Astrocyte of the cerebellum (primary cell): Measurements from ENCODE around the gene DNAH17.
"Not testable (repeated sequence)": the region's sequence is repeated elsewhere in the genome, so short reads cannot be mapped to it uniquely, and the experiment has no call there.

Experiments used
- DNase-seq: peaks from one replicate; pipeline ENCODE4 v3.0.0-alpha.2; 2011; ENCODE audit warnings: low read depth
- H3K4me3 ChIP-seq: 2 replicates; pipeline ENCODE4 v1.5.1; 2011; ENCODE audit warnings: mild to moderate bottlenecking, low read depth, low read length, moderate library complexity
- CTCF ChIP-seq: IDR thresholded peaks from 2 replicates; pipeline ENCODE4 v1.5.1; 2012; ENCODE audit warnings: low read length, low read depth, moderate library complexity, mild to moderate bottlenecking; ENCODE audit errors: missing control alignments
- in situ Hi-C: cut with HindIII; loops from 2 replicates; pipeline ENCODE4 v1.10.0; 2017; ENCODE audit warnings: low sequenced_read_pairs

DNAH17 gene

GRCh38 chr17:78512976-78513375, 64.2 kb downstream of the DNAH17 start:
- DNase-seq: no peak
- H3K4me3 ChIP-seq: no peak overlapping the region
- in situ Hi-C loops: no loop called here
- TF ChIP-seq CTCF: no peak

GRCh38 chr17:78510141-78511075, 66.8 kb downstream of the DNAH17 start:
- in situ Hi-C loops: no loop called here
- TF ChIP-seq CTCF: no peak
- H3K4me3 ChIP-seq: no peak overlapping the region
- DNase-seq: no peak

GRCh38 chr17:78507526-78507925, 69.7 kb downstream of the DNAH17 start:
- DNase-seq: no peak
- no peak overlapping the region for H3K4me3 ChIP-seq
- TF ChIP-seq CTCF: no peak
- in situ Hi-C loops: no loop called here

- no peak for DNase-seq
- no peak overlapping the region for H3K4me3 ChIP-seq
- in situ Hi-C loops: no loop called here
- TF ChIP-seq CTCF: no peak
Measured at GRCh38 chr17:78506454-78507309, 70.5 kb downstream of the DNAH17 start.

- H3K4me3 ChIP-seq: no peak overlapping the region
- in situ Hi-C loops: no loop called here
- no peak for TF ChIP-seq CTCF
- DNase-seq: no peak
Measured at GRCh38 chr17:78504156-78504925, 72.9 kb downstream of the DNAH17 start.

- in situ Hi-C loops, H3K4me3 ChIP-seq, DNase-seq: not testable (repeated sequence)
Measured at GRCh38 chr17:78503388-78503787, 73.8 kb downstream of the DNAH17 start.
